ENCODE data around the gene C3orf80.

The C3orf80 gene

DNA sequence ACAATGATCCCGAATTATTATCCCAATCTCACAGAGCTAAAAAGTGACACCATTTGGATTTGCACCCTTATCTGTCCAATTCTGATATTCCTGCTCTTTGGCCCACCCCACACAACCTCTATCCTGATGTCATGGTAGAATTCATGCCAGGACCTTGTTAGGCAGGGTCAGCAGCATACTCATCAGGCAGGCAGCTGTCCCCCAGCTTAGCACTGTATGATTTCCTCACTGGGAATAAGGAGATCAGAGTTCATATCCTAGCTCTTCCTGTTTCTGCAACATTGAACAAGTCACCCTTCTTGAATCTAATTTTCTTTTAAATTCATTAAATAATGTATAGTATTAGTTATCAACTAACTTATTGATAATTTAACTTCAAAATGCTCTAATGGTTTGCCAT is 12.0 kb upstream of the C3orf80 start:
- H3K4me3 ChIP-seq (ENCODE audit: low read length), result no peak overlapping the region
- DNase-seq (ENCODE audit: low read depth), result no peak
- TF ChIP-seq, protein P1, sequence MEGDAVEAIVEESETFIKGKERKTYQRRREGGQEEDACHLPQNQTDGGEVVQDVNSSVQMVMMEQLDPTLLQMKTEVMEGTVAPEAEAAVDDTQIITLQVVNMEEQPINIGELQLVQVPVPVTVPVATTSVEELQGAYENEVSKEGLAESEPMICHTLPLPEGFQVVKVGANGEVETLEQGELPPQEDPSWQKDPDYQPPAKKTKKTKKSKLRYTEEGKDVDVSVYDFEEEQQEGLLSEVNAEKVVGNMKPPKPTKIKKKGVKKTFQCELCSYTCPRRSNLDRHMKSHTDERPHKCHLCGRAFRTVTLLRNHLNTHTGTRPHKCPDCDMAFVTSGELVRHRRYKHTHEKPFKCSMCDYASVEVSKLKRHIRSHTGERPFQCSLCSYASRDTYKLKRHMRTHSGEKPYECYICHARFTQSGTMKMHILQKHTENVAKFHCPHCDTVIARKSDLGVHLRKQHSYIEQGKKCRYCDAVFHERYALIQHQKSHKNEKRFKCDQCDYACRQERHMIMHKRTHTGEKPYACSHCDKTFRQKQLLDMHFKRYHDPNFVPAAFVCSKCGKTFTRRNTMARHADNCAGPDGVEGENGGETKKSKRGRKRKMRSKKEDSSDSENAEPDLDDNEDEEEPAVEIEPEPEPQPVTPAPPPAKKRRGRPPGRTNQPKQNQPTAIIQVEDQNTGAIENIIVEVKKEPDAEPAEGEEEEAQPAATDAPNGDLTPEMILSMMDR (conservative IDR thresholded peaks at IDR 0.05; ENCODE audit: low read depth, low read length), result no peak

- TF ChIP-seq, protein P1 (conservative IDR thresholded peaks at IDR 0.05; ENCODE audit: low read depth, low read length), result no peak
Observed at GRCh38 chr3:160217675-160218074, 7.5 kb upstream of the C3orf80 start.

GRCh38 chr3:160218136-160218535 is 7.1 kb upstream of the C3orf80 start:
- TF ChIP-seq, protein P1 (conservative IDR thresholded peaks at IDR 0.05; ENCODE audit: low read depth, low read length), result no peak
- no peak overlapping the region for H3K4me3 ChIP-seq (ENCODE audit: low read length)
- no peak for DNase-seq (ENCODE audit: low read depth)

More at GRCh38 chr3:160217675-160218074, 7.5 kb upstream of the C3orf80 start:
- H3K4me3 ChIP-seq (ENCODE audit: low read length), result no peak overlapping the region
- DNase-seq (ENCODE audit: low read depth), result no peak

DNA sequence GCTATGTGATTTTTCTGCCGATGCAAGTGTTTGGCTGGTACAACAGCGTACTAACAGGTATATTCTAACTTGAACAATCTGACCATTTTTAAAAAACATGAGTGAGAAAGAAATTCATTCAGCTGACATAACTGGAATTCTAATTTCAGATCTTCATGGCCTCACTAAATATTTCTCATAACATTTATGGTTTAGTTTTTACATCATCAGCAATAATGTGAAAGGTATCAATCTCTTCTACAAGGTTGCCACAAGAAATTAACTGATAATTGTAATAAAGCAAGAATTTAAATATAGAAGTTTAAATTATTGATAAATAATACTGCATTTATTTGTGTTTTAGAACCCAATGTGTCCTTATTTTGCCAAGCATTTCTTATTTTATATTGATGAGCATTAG is 5.2 kb upstream of the C3orf80 start:
- TF ChIP-seq, protein P1 (conservative IDR thresholded peaks at IDR 0.05; ENCODE audit: low read depth, low read length), result no peak
- no peak for DNase-seq (ENCODE audit: low read depth)
- no peak overlapping the region for H3K4me3 ChIP-seq (ENCODE audit: low read length)

- H3K4me3 ChIP-seq (ENCODE audit: low read length), result no peak overlapping the region
- TF ChIP-seq, protein P1 (conservative IDR thresholded peaks at IDR 0.05; ENCODE audit: low read depth, low read length), result no peak
- no peak for DNase-seq (ENCODE audit: low read depth)
Observed at GRCh38 chr3:160221019-160221418, 4.2 kb upstream of the C3orf80 start.

GRCh38 chr3:160224256-160224655 is 966 bp upstream of the C3orf80 start:
- TF ChIP-seq, protein P1 (conservative IDR thresholded peaks at IDR 0.05; ENCODE audit: low read depth, low read length), result no peak
- no peak overlapping the region for H3K4me3 ChIP-seq (ENCODE audit: low read length)
- no peak for DNase-seq (ENCODE audit: low read depth)

DNA sequence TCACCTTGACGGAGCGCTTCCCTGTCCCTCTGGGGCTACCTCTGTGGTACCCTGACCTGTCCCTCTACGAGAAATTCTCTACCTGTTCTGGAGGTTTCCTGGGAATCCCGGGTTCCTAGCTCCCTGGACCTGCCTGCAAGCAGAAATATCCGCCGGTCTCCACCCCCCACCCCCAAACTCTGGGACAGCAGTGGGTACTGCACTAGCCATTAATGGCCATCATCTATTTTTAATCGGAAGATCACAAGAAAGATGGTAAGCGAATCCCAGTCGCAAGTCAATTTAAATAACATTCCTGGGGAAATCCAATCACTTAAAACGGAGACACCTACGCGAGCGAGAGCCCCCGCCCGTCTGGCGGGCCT is 429 bp upstream of the C3orf80 start:
- TF ChIP-seq, protein P1 (conservative IDR thresholded peaks at IDR 0.05; ENCODE audit: low read depth, low read length), result no peak
- peak overlapping the region; percentile 45 for H3K4me3 ChIP-seq (ENCODE audit: low read length)
- no peak for DNase-seq (ENCODE audit: low read depth)

All from retinal pigment epithelial cell (primary cell).